ENCODE results near the gene ACTL6A.
"Not testable (repeated sequence)": the region's sequence is repeated elsewhere in the genome, so short reads cannot be mapped to it uniquely, and the experiment has no call there.

ACTL6A gene

DNA sequence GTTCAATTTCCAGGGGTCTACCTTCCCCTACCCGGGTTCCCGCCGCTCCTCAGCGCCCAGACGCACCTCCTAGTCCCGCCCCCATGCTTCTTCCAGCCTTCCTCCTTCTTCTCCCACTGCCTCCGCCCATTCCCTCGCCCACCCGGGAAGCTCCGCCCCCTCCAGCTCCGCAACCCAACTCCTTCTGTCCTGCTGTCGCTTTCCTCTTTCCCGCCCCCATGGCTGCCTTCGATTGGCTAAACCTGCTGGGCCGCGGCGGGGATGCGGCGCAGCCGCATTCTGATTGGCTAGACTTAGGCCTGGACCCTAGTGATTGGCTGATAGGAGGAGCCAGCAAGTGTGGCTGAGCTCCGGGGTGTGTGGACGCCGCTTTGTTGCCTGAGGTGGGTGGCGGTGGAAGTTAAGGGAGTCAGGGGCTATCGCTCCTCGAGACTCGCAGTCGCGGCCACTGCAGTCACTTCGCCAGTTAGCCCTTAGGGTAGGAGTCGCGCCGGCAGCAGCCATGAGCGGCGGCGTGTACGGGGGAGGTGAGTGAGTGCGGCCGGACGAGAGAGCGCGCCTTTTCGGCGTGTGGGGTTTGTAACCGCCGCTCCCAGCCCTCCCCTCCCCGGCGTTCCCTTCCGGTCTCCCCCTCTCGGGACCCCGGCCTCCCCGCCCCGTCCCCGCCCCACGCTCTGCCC is at the start of gene ACTL6A:
TSS of gene ACTL6A (plus strand) at position 336 of the 680 bp plus-strand sequence. CDS start at position 503, 167 bp downstream.
- FAIRE-seq: peak; percentile 64

- FAIRE-seq: no peak
Observed at GRCh38 chr3:179513862-179514261, 48.9 kb upstream of the ACTL6A start.

- FAIRE-seq: not testable (repeated sequence)
Observed at GRCh38 chr3:179516461-179517251, 46.1 kb upstream of the ACTL6A start.

DNA sequence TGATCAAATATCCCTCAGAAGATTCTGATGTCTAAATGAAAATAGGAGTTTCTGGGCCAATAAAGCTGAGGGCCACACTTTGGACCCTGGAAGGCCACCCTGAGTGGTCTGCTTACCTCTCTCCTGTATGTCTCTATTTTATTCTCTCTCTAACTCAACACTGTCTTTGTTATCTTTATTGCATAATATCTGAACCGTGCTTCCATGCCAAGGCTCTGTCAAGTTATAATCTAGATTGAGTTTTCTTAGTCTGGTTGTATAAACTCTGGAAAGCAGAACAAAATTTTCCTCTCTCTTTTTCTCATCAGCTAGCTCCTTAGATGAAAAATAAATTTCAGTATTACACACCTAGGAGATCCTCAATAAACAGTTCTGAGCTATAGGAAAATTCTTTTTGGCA is 36.2 kb upstream of the ACTL6A start:
- no peak for FAIRE-seq

GRCh38 chr3:179526989-179527391 is 35.7 kb upstream of the ACTL6A start:
- no peak for FAIRE-seq

- no peak for FAIRE-seq
Observed at GRCh38 chr3:179528772-179529171, 34.0 kb upstream of the ACTL6A start.

DNA sequence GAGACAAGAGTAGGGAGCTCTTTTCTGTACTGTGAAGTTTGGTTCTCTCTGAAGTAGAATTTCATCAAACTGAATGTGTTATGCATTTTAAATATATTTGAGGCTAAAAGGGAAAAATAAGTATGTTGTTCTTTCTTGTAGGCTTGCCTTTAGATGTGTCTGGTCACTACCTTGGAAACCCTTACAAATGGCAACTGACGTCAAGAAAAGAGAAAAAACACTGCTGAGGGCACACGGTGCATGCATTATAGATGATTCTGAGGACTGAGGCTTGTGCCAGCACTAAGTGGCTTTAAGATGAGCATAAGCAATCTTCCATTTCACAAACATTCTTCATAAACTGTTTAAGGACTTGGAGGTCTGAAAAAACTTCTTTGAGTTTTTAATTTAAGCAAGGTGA is 31.1 kb upstream of the ACTL6A start:
- FAIRE-seq: no peak

- no peak for FAIRE-seq
Observed at GRCh38 chr3:179533274-179533673, 29.5 kb upstream of the ACTL6A start.

GRCh38 chr3:179536256-179536655 is 26.5 kb upstream of the ACTL6A start:
- FAIRE-seq: no peak

DNA sequence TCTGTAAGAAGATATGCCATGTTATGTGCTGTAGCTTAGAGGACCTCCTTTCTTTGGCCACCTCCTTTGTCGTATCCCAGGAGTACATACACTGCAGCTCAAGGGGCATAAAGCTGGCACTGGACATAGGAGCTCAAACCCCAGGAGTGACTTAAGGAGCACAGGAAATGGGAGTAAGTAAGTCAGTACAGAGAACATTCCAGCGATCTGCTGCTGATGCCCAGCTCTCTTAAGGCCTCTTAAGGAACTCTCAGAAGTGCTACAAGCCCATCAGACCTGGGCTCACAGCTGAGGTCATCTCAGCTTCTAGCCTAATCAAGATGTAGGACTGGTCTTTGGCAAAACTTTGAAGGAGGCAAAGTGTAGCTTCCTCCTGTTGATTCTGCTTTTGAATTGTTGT is 21.6 kb upstream of the ACTL6A start:
- FAIRE-seq: no peak

DNA sequence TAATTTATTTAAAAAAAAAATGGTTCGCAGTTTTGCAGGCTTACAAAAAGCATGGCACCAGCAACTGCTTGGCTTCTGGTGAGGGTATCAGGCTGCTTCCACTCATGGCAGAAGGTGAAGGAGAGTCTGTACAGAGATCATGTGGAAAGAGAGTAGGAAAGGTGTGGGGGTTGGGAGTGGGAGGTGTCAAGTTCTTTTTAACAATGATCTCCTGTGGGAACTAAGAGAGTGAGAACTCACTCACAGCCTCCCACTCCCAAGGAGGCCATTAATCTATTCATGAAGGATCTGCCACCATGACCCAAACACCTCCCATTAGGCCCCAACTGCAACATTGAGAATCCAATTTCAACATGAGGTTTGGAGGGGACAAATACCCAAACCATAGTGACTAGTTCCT is 21.1 kb upstream of the ACTL6A start:
- no peak for FAIRE-seq

GRCh38 chr3:179542375-179542774 is 20.4 kb upstream of the ACTL6A start:
- no peak for FAIRE-seq

DNA sequence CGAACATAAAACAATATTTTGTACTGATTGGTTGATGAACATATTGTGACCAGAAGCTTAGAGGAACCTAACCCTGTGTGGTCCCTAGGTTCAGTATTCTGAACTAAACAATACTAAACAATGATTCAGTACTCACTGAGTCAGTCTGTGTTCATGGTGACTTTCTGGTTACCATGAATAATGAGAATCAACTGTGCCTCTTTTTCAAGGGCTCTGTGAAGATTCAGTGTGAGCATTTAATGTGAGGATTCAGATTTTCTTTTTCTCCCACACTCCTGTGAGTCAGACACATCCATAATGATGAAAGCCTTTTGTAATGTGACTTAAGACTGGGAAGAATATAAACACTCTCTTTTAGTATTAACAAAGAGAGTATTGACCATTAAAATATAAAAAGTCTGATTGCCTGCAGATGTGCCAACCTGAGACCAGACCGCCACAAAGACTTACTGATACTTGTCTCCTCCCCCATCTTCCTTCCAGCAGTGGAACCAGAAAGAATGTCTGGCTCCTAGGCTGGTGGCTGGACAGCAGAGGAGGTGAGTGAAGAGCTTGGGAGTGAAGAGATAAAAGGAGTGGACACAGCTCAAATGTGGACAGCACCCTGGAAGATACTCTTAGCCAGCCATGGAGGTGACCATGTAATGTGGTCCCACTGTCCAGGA is 17.6 kb upstream of the ACTL6A start:
- no peak for FAIRE-seq

DNA sequence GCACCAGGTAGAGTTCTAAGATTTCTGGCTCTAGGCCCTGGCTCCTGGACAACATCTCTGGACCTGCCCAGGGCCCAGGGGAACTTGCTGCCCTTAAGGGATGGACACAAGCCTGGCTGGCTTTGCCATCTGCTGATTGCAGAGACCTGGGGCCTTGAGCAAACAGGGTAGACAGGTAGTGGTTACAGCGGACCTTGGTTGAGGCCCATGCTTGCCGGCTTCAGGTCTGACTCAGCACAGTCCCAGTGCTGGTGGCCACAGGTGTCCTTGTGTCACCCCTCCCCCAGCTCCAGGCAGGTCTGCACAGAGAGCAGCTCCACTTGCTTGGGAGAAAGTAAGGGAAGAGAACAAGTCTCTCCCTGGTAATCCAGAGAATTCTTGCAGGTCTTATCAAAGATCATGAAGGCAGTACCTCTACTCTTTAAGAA is 15.9 kb upstream of the ACTL6A start:
- no peak for FAIRE-seq

DNA sequence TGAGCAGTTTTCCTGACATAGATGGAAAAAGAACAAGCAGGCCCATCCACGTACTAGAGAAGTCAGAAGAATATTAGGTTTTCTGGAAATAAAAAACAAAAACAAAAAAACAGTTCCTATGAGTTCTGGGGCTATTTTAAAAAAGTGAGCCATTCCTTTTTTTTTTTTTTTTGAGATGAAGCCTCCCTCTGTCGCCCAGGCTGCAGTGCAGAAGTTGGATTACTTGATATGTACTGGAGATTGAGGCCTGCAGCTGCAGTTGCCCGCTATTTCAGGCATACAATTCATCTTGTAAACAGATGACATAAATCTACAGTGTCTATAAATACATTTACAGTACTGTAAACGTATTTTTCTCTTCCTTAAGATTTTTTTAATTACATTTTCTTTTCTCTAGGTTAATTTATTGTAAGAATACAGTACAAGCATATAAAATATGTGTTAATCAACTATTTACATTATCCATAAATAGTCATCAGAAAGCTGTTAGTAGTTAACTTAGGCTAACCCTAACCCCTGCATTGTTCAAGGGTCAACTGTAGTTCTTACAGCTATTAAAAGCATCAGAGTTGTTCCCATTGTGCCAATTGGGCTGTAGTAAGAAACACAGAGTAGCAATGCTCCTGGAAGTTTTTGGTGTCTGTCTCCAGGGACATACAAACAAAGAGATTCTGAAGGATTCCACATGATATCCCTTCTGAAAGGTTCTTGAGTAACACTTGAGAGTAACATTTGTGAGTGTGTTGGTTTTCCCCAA is 11.2 kb upstream of the ACTL6A start:
- no peak for FAIRE-seq

- no peak for FAIRE-seq
Observed at GRCh38 chr3:179558742-179559364, 3.9 kb upstream of the ACTL6A start.

GRCh38 chr3:179560791-179561190 is 1.9 kb upstream of the ACTL6A start:
- FAIRE-seq: no peak

- FAIRE-seq: no peak
Observed at GRCh38 chr3:179563271-179563783, 601 bp downstream of the ACTL6A start.

- no peak for FAIRE-seq
Observed at GRCh38 chr3:179565496-179565895, 2.8 kb downstream of the ACTL6A start.

DNA sequence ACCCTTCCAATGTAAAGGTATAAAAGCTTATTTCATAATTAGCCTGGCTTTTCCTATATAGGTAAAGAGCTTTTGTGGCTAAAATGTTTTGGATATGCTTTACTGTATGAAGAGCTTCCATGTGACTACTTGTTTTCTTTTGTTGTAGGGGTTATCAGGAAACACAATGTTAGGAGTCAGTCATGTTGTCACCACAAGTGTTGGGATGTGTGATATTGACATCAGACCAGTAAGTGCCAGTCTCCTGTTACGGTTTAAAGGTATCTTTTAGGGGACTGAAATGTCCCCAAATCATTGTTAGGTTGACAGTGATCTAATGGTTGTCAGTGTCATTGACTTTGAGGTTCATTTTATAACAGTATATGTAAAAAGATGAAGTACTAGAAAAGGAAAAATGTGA is 18.3 kb downstream of the ACTL6A start:
- no peak for FAIRE-seq

DNA sequence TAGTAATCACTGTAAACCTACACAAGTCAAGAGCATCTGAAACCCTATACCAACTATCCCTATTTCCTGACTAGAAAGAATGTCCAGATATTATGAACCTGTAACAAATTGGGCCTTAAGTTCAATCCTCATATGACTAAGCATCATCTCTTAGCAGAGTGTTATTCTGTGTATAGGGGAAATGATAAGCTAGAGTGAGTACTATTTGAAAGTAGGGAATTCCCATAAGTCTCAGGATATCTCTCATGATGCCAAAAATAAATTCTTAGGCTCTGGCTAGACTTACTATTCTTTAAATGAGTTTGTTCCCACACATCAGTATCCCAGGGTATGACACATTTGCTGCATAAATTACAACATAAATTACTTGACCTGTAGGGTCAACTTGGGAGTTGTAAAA is 26.4 kb downstream of the ACTL6A start:
- no peak for FAIRE-seq

GRCh38 chr3:179590669-179591068 is 27.9 kb downstream of the ACTL6A start:
- FAIRE-seq: no peak
